GM10266 (cell line): ENCODE results near the gene MGAT4C.
"Not testable (repeated sequence)": the region's sequence is repeated elsewhere in the genome, so short reads cannot be mapped to it uniquely, and the experiment has no call there.

Experiments used
- DNase-seq: peaks from one replicate; pipeline ENCODE4 v3.0.0; 2012; ENCODE audit errors: extremely low spot score
- CTCF ChIP-seq: IDR thresholded peaks from 2 replicates; pipeline ENCODE4 v1.5.1; 2012; ENCODE audit warnings: mild to moderate bottlenecking, low read depth; ENCODE audit not compliant: control insufficient read depth, insufficient read depth; ENCODE audit errors: missing control alignments

The MGAT4C gene

GRCh38 chr12:86256163-86256562, at the start of gene MGAT4C:
TSS of gene MGAT4C (minus strand) at chr12:86256391.
- no peak for TF ChIP-seq CTCF
- no peak for DNase-seq

- not testable (repeated sequence) for DNase-seq
Observed at GRCh38 chr12:86296396-86296795, 40.2 kb upstream of the MGAT4C start.

- TF ChIP-seq CTCF = no peak
- DNase-seq = no peak
Observed at GRCh38 chr12:86293682-86294240, 37.6 kb upstream of the MGAT4C start.

GRCh38 chr12:86292480-86292879, 36.3 kb upstream of the MGAT4C start:
- no peak for DNase-seq
- no peak for TF ChIP-seq CTCF

GRCh38 chr12:86290615-86291014, 34.4 kb upstream of the MGAT4C start:
- TF ChIP-seq CTCF = no peak
- DNase-seq = no peak

- TF ChIP-seq CTCF = no peak
- no peak for DNase-seq
Observed at GRCh38 chr12:86286119-86286518, 29.9 kb upstream of the MGAT4C start.

GRCh38 chr12:86283620-86284019, 27.4 kb upstream of the MGAT4C start:
- TF ChIP-seq CTCF = no peak
- no peak for DNase-seq

- DNase-seq = no peak
Observed at GRCh38 chr12:86275356-86275755, 19.2 kb upstream of the MGAT4C start.

More at GRCh38 chr12:86275356-86275755, 19.2 kb upstream of the MGAT4C start:
- TF ChIP-seq CTCF = no peak
